GM13976 (cell line): ENCODE data around the gene ACBD6.

Source experiments
- DNase-seq: peaks from one replicate; pipeline ENCODE4 v3.0.0; 2012; ENCODE audit warnings: low spot score
- in situ Hi-C: fragments of 300-500 bp; cut with MboI; formaldehyde crosslinking; loops from one replicate; pipeline ENCODE4 v1.12.0; 2022; ENCODE audit warnings: low sequenced_read_pairs, mixed read lengths, inconsistent platforms; ENCODE audit not compliant: unreplicated experiment
- TF ChIP-seq, protein P1 (sequence below): IDR thresholded peaks from 2 replicates; pipeline ENCODE4 v1.5.1; 2012; ENCODE audit warnings: borderline replicate concordance, mild to moderate bottlenecking; ENCODE audit not compliant: insufficient read depth; ENCODE audit errors: extremely low read depth, missing control alignments, control extremely low read depth

ACBD6 gene

DNA sequence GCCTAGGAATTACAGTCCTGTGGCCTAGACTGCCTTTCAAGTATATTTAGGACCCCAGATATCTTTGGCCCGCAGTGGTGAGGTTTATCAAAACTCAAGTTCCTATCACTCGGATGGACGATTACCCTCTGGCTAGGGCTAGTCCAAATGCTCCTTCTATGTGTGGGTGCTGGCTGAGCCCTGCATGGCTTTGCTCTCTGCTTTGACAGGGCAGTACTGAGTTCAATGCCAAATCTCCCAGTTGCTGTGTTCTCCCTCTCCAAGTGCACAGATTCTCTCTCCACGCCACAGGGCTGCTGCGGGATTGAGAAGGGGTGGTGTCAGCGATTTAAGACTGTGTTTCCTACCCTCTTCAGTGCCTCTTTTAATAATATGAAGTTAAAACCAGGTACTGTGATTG lies 175.3 kb downstream of the ACBD6 start:
- DNase-seq: no peak
- TF ChIP-seq, protein P1, sequence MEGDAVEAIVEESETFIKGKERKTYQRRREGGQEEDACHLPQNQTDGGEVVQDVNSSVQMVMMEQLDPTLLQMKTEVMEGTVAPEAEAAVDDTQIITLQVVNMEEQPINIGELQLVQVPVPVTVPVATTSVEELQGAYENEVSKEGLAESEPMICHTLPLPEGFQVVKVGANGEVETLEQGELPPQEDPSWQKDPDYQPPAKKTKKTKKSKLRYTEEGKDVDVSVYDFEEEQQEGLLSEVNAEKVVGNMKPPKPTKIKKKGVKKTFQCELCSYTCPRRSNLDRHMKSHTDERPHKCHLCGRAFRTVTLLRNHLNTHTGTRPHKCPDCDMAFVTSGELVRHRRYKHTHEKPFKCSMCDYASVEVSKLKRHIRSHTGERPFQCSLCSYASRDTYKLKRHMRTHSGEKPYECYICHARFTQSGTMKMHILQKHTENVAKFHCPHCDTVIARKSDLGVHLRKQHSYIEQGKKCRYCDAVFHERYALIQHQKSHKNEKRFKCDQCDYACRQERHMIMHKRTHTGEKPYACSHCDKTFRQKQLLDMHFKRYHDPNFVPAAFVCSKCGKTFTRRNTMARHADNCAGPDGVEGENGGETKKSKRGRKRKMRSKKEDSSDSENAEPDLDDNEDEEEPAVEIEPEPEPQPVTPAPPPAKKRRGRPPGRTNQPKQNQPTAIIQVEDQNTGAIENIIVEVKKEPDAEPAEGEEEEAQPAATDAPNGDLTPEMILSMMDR: no peak
- in situ Hi-C loops: no loop called here

DNA sequence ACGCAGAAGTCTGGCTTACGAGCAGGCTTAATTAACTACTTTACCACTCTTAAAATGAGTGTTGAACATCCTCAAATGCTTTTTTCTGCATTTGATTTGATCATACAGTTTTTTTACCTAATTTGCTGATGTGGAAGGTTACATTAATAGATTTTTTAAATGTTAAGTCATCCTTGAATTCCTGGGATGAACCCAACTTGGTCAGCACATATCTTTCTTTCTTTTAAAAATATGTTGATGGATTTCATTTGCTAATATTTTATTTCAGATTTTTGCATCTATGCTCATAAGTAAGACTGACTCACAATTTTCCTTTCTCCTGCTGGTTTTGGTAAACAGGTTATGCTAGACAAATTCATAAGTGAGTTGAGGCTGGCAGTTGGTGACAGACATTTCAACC lies 189.5 kb downstream of the ACBD6 start:
- TF ChIP-seq, protein P1: no peak
- DNase-seq: no peak
- in situ Hi-C loops: no loop called here

DNA sequence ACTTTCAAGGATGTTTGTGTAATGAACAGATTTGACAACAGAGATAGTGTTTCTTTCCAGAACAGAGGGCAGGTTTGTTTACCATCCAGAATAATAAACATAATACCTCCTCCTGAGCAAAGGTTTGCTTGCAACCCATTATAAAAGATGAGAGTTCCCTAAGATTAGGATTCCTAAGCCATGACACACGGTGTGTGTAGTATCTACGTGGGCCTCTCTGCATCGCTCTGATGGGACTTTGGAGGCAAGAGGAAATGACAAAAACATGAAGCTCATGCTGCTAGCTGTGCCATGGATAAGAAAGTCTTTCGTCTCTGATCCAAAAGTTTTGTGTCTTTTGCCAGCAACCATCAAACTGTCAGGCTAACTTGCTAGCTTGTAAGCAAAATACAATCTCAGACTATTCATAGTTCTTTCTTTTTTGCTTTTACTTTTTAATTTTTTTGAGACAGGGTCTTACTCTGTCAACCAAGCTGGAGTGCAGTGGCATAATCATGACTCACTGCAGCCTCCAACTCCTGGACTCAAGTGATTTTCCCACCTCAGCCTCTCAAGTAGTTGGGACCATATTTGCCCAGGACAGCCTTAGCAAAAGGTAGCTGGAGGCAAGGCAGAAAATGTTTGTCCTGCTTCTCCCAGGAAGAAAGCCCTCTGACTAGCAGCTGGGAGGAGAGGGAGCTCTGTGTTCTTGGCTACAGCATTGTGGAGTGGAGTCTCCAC lies 191.2 kb downstream of the ACBD6 start:
- no peak for DNase-seq
- TF ChIP-seq, protein P1: no peak
- in situ Hi-C loops: no loop called here

DNA sequence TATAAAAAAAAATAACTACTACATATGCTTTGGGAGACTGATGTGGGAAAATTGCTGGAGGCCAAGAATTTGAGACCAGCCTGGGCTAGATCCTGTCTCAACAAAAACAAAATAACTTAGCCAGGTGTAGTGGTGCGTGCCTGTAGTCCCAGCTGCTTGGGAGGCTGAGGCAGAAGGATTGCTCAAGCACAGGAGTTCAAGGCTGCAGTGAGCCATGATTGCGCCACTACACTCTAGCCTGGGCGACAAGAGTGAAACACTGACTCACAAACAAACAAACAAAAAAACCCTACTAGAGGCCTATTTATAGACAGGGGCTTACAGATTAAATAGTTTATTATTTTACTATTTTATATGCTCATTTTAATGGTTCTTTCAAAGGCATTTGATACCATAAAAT lies 192.3 kb downstream of the ACBD6 start:
- in situ Hi-C loops: no loop called here
- no peak for DNase-seq
- TF ChIP-seq, protein P1: no peak

DNA sequence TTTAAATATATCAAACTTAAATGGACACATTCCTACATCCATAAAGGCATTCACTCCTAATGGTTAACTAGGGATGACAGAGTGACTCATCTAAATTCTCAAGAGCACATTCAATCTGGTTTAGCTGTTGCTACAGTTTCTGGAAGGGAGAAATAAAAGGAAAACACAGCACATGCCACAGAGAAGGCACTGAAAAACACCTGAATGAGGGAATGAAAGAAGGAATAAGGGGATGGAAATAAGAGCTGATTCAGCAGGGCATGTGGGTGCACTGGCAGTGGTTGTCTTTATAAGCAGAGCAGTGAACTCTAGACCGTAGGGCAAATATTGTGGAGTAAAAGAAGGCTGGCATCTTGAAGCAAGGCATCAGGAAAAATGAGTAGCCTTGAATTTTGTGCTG lies 193.0 kb downstream of the ACBD6 start:
- in situ Hi-C loops: no loop called here
- DNase-seq: no peak
- TF ChIP-seq, protein P1: no peak

DNA sequence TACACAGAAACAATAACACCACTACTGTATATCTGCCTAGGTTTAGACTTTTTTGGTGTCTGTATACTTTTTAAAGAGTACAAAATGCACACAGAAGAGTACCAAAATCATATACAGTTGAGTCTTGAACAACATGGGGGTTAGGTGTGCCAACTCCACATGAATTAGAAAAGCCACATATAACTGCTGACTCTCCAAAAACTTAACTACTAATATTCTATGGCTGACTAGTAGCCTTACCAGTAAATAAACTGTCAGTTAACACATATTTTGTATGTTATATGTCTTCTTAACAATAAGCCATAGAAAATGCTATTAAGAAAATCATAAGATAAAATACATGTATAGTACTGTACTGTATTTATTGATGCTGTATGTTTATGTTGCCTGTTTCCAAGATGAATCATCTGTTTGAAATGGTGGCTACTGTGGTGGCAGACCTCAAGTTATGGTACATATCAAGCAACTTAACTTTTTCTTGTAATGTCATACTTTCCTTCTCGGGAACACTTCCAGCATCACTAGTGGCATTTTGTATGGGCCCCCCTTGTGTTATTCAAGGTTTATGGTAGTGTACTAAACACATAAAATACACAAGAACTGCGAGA lies 201.1 kb downstream of the ACBD6 start:
- TF ChIP-seq, protein P1: no peak
- no peak for DNase-seq
- in situ Hi-C loops: no loop called here
